HG02642 (cell line): Measurements from ENCODE around the gene SLAIN2.

ENCODE experiments used
- ATAC-seq: cut with Tn5 transposase; IDR thresholded peaks from one replicate; pipeline ENCODE4 v1.9.1; 2021; ENCODE audit warnings: mild to moderate bottlenecking; ENCODE audit not compliant: unreplicated experiment, poor library complexity

SLAIN2 gene

GRCh38 chr4:48367016-48367415 is 25.7 kb downstream of the SLAIN2 start:
- no peak for ATAC-seq

GRCh38 chr4:48368389-48368788 is 27.1 kb downstream of the SLAIN2 start:
- ATAC-seq, result no peak

GRCh38 chr4:48369248-48369647 is 27.9 kb downstream of the SLAIN2 start:
- no peak for ATAC-seq

GRCh38 chr4:48369771-48370170 is 28.4 kb downstream of the SLAIN2 start:
- ATAC-seq, result no peak

DNA sequence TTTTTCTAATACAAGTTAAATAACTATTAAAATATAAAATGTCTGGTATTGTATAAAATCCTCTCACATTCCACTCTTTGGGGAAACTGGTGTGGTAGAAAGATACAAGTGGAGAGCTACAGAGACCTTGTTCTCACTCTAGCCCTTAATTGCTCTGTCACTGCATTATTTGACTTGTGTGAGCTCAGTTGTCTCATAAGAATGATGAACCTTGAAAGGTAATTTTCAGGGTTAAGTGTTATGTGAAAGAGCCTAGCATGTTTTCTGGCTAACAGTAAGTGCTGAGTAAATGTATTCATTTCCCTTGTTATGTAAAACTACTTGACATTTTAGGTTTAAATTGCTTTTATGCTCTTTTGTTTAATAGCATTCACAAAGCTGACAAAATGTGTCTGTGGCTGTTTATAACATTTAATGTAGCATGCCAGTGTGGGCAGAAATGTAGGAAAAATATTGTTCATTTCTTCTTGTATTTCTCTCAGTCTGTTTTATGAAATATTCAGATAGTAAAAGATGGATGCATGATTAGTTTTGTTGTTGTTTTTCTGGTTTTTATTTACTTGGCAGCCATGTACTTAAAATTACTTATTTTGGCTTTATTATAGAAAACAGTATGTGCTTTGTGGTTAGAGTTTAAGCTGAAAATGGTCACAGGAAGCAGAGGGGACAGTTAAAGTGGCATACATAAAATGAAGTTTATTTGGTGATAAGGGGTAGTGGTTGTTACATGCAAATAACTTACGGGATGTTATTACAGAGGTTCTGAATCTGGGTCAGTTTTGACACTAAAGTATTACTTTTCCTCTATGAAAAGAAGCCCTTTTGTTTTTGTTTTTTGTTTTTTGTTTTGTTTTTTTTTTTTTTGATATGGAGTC is 29.2 kb downstream of the SLAIN2 start:
- ATAC-seq, result no peak

- no peak for ATAC-seq
These were observed 30.9 kb downstream of the SLAIN2 start for GRCh38 chr4:48372272-48372671.

GRCh38 chr4:48375651-48376304 is 34.4 kb downstream of the SLAIN2 start:
- no peak for ATAC-seq

- no peak for ATAC-seq
These were observed 38.4 kb downstream of the SLAIN2 start for GRCh38 chr4:48379587-48380180.

DNA sequence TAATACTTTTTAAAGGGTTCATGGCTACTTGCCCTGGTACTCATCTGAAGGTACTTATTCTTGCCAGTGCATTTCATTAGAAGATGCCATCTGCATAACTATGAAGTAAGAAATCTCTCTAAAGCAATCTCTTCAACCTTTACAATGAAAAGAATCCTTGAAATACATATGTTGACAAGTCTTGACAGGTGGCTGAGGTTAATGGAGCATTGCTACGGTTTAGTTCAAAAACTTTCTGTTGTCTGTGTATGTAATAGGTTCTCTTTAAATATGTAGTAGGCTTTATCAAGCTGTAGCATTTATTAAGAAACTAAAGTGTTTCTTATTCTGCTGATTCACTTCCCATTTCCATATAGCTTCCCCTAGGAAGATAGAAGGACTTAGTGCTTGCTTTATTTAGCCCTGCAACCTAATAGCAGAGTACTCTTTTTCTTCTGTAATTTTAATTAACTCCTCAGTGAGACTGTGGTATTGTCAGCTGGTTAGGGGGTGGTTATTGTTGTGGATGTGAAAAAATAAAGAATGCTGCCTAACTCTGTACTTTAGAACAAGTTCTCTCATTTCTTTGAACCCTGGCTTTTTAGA is 39.3 kb downstream of the SLAIN2 start:
- ATAC-seq, result no peak

- ATAC-seq, result no peak
These were observed 47.3 kb downstream of the SLAIN2 start for GRCh38 chr4:48388525-48389154.

- ATAC-seq, result no peak
These were observed 54.7 kb downstream of the SLAIN2 start for GRCh38 chr4:48396043-48396442.

DNA sequence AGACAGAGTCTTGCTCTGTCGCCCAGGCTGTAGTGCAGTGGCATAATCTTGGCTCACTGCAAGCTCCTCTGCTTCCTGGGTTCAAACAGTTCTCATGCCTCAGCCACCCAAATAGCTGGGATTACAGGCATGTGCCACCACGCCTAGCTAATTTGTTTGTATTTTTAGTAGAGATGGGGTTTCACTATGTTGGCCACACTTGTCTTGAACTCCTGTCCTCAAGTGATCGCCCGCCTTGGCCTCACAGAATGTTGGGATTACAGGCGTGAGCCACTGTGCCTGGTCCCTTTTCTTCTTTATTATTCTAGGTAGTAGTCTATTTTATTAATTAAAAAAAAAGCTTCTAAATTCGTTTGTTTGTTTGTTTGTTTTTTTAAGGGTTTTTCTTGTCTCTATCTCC is 59.1 kb downstream of the SLAIN2 start:
- no peak for ATAC-seq

- no peak for ATAC-seq
These were observed 62.0 kb downstream of the SLAIN2 start for GRCh38 chr4:48403358-48403757.

DNA sequence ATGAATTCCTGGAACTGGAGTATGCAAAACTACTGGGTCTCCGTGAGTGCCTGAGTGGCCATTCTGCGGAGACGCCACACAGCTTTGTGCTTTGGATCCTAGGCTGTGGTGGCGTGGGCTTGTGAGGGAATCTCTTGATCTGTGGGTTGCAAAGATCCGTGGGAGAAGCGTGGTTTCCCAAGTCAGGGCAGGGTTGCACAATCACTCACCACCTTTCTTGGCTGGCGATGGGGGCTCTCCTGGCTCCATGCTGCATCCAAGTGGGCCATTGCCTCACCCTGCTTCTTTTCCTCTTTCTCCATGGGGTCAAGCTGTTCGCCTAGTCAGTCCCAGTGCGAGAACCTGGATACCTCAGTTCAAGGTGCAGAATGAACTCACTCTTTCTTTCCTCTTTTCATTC is 62.5 kb downstream of the SLAIN2 start:
- ATAC-seq, result no peak

DNA sequence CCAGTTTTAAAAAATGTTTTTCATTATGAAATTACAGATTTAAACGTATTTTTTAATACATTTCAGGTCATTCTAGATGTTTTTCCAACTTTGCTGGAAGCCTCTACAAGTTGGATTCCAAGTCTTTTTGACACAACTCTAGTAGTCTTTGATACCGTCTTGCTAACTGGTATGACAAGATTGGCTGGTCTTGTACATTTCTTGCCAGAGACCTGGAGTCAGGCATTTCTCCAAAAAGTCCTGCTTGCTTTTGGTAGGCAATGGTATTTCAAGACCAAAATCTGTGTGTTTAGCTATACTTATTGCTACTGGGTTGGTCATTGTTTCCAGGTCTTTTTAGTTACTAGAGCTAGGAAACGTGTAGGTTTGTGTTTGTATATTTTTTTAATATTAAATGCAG is 64.6 kb downstream of the SLAIN2 start:
- no peak for ATAC-seq

DNA sequence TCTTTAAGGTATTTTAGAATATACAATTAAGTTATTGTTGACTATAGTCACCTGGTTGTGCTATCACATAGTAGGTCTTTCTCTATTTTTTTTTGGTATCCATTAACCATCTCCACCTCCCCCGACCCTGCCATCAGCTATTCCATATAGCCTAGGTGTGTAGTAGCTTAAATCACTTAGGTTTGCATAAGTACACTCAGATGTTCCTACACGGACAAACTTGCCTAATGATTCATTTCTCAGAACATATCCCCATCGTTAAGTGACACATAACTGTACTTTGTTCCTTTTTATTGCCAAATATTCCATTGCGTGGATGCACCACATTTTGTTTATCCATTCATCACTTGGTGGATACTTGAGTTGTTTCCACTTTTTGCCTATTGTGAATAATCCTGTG is 67.9 kb downstream of the SLAIN2 start:
- ATAC-seq, result no peak

DNA sequence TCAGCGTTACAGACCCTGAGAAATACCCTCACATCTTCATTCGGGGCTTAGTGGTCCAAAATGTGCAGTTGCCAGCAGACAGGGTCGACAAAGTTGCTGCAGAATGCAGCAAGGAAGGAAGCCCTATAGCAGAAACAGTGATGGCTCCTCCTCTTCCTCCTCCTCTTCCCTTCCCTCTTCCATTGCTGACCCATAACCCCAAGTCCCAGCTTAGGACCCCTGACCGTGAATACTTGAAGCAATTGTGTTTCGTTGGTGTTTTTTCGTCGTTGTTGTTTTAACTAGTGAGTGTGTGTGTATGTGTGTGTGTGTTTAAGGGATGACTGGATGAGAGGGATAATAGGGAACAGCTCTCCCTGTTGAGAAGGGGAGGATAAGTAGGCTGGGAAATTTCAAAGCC is 69.5 kb downstream of the SLAIN2 start:
- ATAC-seq, result no peak

DNA sequence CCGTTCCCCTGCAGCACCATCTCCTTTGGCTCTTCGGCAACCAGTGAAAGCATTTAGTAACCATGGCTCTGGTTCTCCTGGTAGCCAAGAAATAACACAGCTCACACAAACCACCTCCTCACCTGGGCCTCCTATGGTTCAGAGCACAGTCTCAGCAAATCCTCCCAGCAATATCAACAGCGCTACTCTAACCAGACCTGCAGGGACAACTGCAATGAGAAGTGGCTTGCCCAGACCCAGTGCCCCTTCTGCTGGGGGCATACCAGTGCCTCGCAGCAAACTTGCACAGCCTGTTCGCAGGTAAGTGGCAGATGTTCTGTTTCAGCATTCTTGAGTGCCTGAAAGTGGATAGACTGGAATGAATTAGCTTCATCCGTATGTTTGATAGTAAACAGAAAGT is 78.8 kb downstream of the SLAIN2 start:
- no peak for ATAC-seq

- no peak for ATAC-seq
These were observed 79.8 kb downstream of the SLAIN2 start for GRCh38 chr4:48421101-48421500.

- no peak for ATAC-seq
These were observed 87.6 kb downstream of the SLAIN2 start for GRCh38 chr4:48428926-48429325.
